MM.1S (cell line): ENCODE measurements around the gene NUP62CL.

Experiments
- DNase-seq: peaks from one replicate; pipeline ENCODE4 v3.0.0-alpha.2; 2015
- H2AFZ ChIP-seq: fragments of 300-600 bp; sonication (generic); 2 replicates; pipeline ENCODE4 v1.6.0; 2016; ENCODE audit warnings: antibody characterized with exemption, low read length
- H3F3A ChIP-seq: fragments of 300-600 bp; sonication (generic); 2 replicates; pipeline ENCODE4 v1.6.1; 2016; ENCODE audit warnings: mild to moderate bottlenecking, antibody characterized with exemption, low read length, moderate library complexity, mixed read lengths; ENCODE audit not compliant: insufficient read depth
- H3K27ac ChIP-seq: fragments of 300-600 bp; sonication (generic); 2 replicates; pipeline ENCODE4 v1.5.1; 2016; ENCODE audit warnings: mild to moderate bottlenecking, low read length
- H3K27me3 ChIP-seq: fragments of 300-600 bp; sonication (generic); replicated peaks from 2 replicates; pipeline ENCODE4 v1.6.0; 2016; ENCODE audit warnings: low read length; ENCODE audit not compliant: insufficient read depth
- H3K36me3 ChIP-seq: fragments of 300-600 bp; sonication (generic); replicated peaks from 2 replicates; pipeline ENCODE4 v1.6.1; 2016; ENCODE audit warnings: mild to moderate bottlenecking, low read length, mixed read lengths; ENCODE audit not compliant: insufficient read depth
- H3K4me1 ChIP-seq: fragments of 300-600 bp; sonication (generic); 2 replicates; pipeline ENCODE4 v1.6.1; 2016; ENCODE audit warnings: low read length, mixed read lengths
- H3K4me2 ChIP-seq: fragments of 300-600 bp; sonication (generic); 2 replicates; pipeline ENCODE4 v1.6.0; 2016; ENCODE audit warnings: low read depth, low read length
- H3K4me3 ChIP-seq: fragments of 300-600 bp; sonication (generic); 2 replicates; pipeline ENCODE4 v1.5.1; 2016; ENCODE audit warnings: low read length, mixed read lengths
- H3K79me2 ChIP-seq: fragments of 300-600 bp; sonication (generic); 2 replicates; pipeline ENCODE4 v1.6.1; 2016; ENCODE audit warnings: mixed run types, low read length, mixed read lengths
- H3K9ac ChIP-seq: fragments of 300-600 bp; sonication (generic); 2 replicates; pipeline ENCODE4 v1.6.1; 2016; ENCODE audit warnings: low read length, mixed read lengths
- H3K9me2 ChIP-seq: fragments of 300-600 bp; sonication (generic); replicated peaks from 2 replicates; pipeline ENCODE4 v1.6.1; 2016; ENCODE audit warnings: mild to moderate bottlenecking, low read length, mixed read lengths; ENCODE audit not compliant: insufficient read depth
- H3K9me3 ChIP-seq: fragments of 300-600 bp; sonication (generic); replicated peaks from 2 replicates; pipeline ENCODE4 v1.6.1; 2016; ENCODE audit warnings: mild to moderate bottlenecking, low read length, mixed read lengths; ENCODE audit not compliant: insufficient read depth
- H4K20me1 ChIP-seq: fragments of 300-600 bp; sonication (generic); 2 replicates; pipeline ENCODE4 v1.6.1; 2016; ENCODE audit warnings: mild to moderate bottlenecking, low read length, moderate library complexity, mixed read lengths; ENCODE audit not compliant: insufficient read depth
- EZH2 ChIP-seq: fragments of 300-600 bp; sonication (generic); optimal IDR thresholded peaks from 2 replicates; pipeline ENCODE3; 2017; ENCODE audit warnings: low read depth, mild to moderate bottlenecking, antibody characterized with exemption, low read length, mixed read lengths
- EZH2phosphoT487 ChIP-seq: fragments of 300-600 bp; sonication (generic); IDR thresholded peaks from 2 replicates; pipeline ENCODE4 v1.6.1; 2018; ENCODE audit warnings: antibody characterized with exemption, low read length
- TF ChIP-seq, protein P1 (sequence below): fragments of 300-600 bp; sonication (generic); IDR thresholded peaks from 2 replicates; pipeline ENCODE4 v1.5.1; 2016; ENCODE audit warnings: antibody characterized with exemption, low read length, mixed read lengths

NUP62CL gene

DNA sequence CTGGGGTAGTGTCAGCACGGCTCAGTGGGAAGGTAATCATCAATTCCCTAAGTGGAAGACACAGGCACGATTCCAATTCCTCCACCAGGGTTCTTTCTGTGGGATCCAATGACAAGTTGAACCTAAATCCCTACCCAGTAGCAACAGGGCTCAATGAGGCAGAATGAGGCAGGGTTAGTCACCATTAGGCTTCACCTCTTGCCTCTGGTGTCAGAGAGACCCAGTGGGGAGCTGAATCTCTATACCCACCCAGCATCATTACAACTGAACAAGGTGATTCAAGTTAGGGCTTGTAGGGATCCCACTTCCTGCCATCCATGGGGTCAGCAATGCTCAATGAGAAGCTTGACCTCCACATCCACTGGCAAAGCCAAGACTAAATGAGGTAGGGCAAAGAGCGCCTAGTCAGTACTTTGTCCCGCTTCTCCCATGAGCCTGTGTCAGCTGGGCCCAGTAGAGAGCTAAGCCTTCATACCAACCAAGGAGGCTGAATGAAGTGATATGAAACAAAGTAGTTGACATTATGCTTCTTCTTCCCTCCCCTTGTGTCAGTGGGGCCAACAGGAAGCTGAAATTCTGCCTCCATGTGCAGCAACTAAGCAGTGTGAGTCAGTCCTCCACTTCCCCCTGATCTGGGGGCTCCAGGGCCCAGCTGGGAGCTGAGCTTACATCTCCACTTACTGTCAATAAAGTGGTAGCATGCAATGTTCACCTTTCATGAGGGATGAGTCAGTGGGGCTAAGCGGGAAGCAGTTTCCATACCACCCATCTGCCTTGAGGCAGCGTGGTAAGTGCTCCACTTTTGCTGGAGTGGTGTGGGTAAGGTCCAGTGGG is 51.2 kb downstream of the NUP62CL start:
- H2AFZ ChIP-seq, result no peak overlapping the region
- H3K27me3 ChIP-seq, result no peaks in the 10 kb centered on the region
- H4K20me1 ChIP-seq, result no peaks in the 10 kb centered on the region
- DNase-seq, result no peak
- no peaks in the 10 kb centered on the region for H3F3A ChIP-seq
- no peaks in the 10 kb centered on the region for H3K79me2 ChIP-seq
- H3K9me2 ChIP-seq, result no peaks in the 10 kb centered on the region
- H3K4me1 ChIP-seq, result no peaks in the 10 kb centered on the region
- no peak overlapping the region for H3K27ac ChIP-seq
- TF ChIP-seq, protein P1, sequence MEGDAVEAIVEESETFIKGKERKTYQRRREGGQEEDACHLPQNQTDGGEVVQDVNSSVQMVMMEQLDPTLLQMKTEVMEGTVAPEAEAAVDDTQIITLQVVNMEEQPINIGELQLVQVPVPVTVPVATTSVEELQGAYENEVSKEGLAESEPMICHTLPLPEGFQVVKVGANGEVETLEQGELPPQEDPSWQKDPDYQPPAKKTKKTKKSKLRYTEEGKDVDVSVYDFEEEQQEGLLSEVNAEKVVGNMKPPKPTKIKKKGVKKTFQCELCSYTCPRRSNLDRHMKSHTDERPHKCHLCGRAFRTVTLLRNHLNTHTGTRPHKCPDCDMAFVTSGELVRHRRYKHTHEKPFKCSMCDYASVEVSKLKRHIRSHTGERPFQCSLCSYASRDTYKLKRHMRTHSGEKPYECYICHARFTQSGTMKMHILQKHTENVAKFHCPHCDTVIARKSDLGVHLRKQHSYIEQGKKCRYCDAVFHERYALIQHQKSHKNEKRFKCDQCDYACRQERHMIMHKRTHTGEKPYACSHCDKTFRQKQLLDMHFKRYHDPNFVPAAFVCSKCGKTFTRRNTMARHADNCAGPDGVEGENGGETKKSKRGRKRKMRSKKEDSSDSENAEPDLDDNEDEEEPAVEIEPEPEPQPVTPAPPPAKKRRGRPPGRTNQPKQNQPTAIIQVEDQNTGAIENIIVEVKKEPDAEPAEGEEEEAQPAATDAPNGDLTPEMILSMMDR, result no peak
- no peak for TF ChIP-seq EZH2
- TF ChIP-seq EZH2phosphoT487, result no peak
- H3K9ac ChIP-seq, result no peak overlapping the region
- H3K4me2 ChIP-seq, result no peak overlapping the region
- no peaks in the 10 kb centered on the region for H3K36me3 ChIP-seq
- H3K4me3 ChIP-seq, result no peak overlapping the region
- H3K9me3 ChIP-seq, result no peaks in the 10 kb centered on the region

- TF ChIP-seq EZH2 (no peak), EZH2phosphoT487 (no peak)
- TF ChIP-seq, protein P1, result no peak
- no peak for DNase-seq
- H3K9me3 ChIP-seq, result no peaks in the 10 kb centered on the region
- no peak overlapping the region for H2AFZ ChIP-seq
- no peak overlapping the region for H3K9ac ChIP-seq
- no peaks in the 10 kb centered on the region for H3K36me3 ChIP-seq
- no peaks in the 10 kb centered on the region for H3K79me2 ChIP-seq
- H3K27me3 ChIP-seq, result no peaks in the 10 kb centered on the region
- H3K4me1 ChIP-seq, result no peaks in the 10 kb centered on the region
- H3K27ac ChIP-seq, result no peak overlapping the region
- H3K4me3 ChIP-seq, result no peak overlapping the region
- H3F3A ChIP-seq, result no peaks in the 10 kb centered on the region
- H4K20me1 ChIP-seq, result no peaks in the 10 kb centered on the region
- no peak overlapping the region for H3K4me2 ChIP-seq
- no peaks in the 10 kb centered on the region for H3K9me2 ChIP-seq
Measured at GRCh38 chrX:107153005-107153404, 53.2 kb downstream of the NUP62CL start.

- TF ChIP-seq, protein P1, result no peak
Measured at GRCh38 chrX:107146670-107147069, 59.6 kb downstream of the NUP62CL start.

More at GRCh38 chrX:107146670-107147069, 59.6 kb downstream of the NUP62CL start:
- Histone ChIP-seq H3K4me3 (no peak overlapping the region), H3K4me1 (no peaks in the 10 kb centered on the region), H3K4me2 (no peak overlapping the region), H3K27ac (no peak overlapping the region), H3K36me3 (no peaks in the 10 kb centered on the region), H3F3A (no peaks in the 10 kb centered on the region), H3K9me2 (no peaks in the 10 kb centered on the region), H3K79me2 (no peaks in the 10 kb centered on the region), H4K20me1 (no peaks in the 10 kb centered on the region), H3K9me3 (no peaks in the 10 kb centered on the region), H3K27me3 (no peaks in the 10 kb centered on the region), H2AFZ (no peak overlapping the region), H3K9ac (no peak overlapping the region)
- DNase-seq, result no peak
